Measurements from ENCODE around the gene TRIL. TPM values are rescaled to one million over a fixed set of nuclear protein-coding genes. Genes with fewer than 3 reads are reported as not detected.

Gene TRIL
- 1.4 TPM for total RNA-seq

- DNase-seq (ENCODE audit: low spot score), result peak; percentile 47
Measured at GRCh38 chr7:28958235-28958979, at the start of gene TRIL. TSS of gene TRIL (minus strand) at chr7:28958330. CDS start at chr7:28958046, 284 bp downstream.

- DNase-seq (ENCODE audit: low spot score), result no peak
Measured at GRCh38 chr7:29007127-29007526, 49.0 kb upstream of the TRIL start.

- no peak for DNase-seq (ENCODE audit: low spot score)
Measured at GRCh38 chr7:29005829-29006228, 47.7 kb upstream of the TRIL start.

- DNase-seq (ENCODE audit: low spot score), result no peak
Measured at GRCh38 chr7:29005406-29005805, 47.3 kb upstream of the TRIL start.

GRCh38 chr7:29003703-29004102 is 45.6 kb upstream of the TRIL start:
- DNase-seq (ENCODE audit: low spot score), result no peak

GRCh38 chr7:29000717-29001076 is 42.6 kb upstream of the TRIL start:
- DNase-seq (ENCODE audit: low spot score), result no peak

GRCh38 chr7:28999895-29000716 is 42.0 kb upstream of the TRIL start:
- no peak for DNase-seq (ENCODE audit: low spot score)

GRCh38 chr7:28999427-28999826 is 41.3 kb upstream of the TRIL start:
- DNase-seq (ENCODE audit: low spot score), result no peak

- DNase-seq (ENCODE audit: low spot score), result no peak
Measured at GRCh38 chr7:28998105-28998504, 40.0 kb upstream of the TRIL start.

GRCh38 chr7:28996836-28997235 is 38.7 kb upstream of the TRIL start:
- no peak for DNase-seq (ENCODE audit: low spot score)

GRCh38 chr7:28993371-28993770 is 35.2 kb upstream of the TRIL start:
- no peak for DNase-seq (ENCODE audit: low spot score)

GRCh38 chr7:28992798-28993197 is 34.7 kb upstream of the TRIL start:
- no peak for DNase-seq (ENCODE audit: low spot score)

GRCh38 chr7:28990200-28990960 is 32.2 kb upstream of the TRIL start:
- DNase-seq (ENCODE audit: low spot score), result no peak

- DNase-seq (ENCODE audit: low spot score), result no peak
Measured at GRCh38 chr7:28989211-28989980, 31.3 kb upstream of the TRIL start.

GRCh38 chr7:28988810-28989209 is 30.7 kb upstream of the TRIL start:
- DNase-seq (ENCODE audit: low spot score), result no peak

GRCh38 chr7:28988091-28988490 is 30.0 kb upstream of the TRIL start:
- DNase-seq (ENCODE audit: low spot score), result no peak

GRCh38 chr7:28986765-28987110 is 28.6 kb upstream of the TRIL start:
- no peak for DNase-seq (ENCODE audit: low spot score)

- DNase-seq (ENCODE audit: low spot score), result no peak
Measured at GRCh38 chr7:28986028-28986764, 28.1 kb upstream of the TRIL start.

GRCh38 chr7:28984631-28985030 is 26.5 kb upstream of the TRIL start:
- peak; percentile 26 for DNase-seq (ENCODE audit: low spot score)

GRCh38 chr7:28984217-28984616 is 26.1 kb upstream of the TRIL start:
- no peak for DNase-seq (ENCODE audit: low spot score)

Data from mucosa of gallbladder (tissue), 1 donor.